GM19324 (cell line): Measurements from ENCODE around the gene ANKFY1.

Experiments
- ATAC-seq: cut with Tn5 transposase; IDR thresholded peaks from one replicate; pipeline ENCODE4 v1.9.1; 2021; ENCODE audit warnings: mild to moderate bottlenecking, moderate library complexity; ENCODE audit not compliant: unreplicated experiment, low FRiP score

The ANKFY1 gene

DNA sequence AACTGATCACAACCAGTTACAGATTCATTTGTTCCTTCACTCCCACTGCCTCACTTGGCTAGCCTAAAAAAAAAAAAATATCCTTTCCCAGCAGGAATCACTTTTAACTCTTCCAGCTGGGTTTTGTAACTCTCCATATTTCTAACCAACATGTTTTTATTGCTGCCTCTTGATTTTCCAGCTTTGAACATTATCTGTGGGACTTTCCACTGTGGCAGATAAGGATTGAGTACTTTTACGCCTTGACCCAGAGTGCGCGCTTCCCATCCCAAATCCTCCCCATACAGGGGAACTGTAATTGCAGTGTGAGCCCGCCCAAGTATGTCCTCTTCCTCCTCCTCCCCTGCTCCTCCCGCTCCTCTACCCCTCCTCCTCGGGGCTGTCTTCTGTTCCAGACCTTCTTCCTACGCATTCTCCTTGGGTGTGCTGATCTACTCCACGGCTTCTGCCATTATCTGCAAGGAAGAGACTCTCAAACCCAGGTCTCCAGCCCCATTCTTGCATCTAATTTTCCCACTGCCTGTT is 77.4 kb downstream of the ANKFY1 start:
- no peak for ATAC-seq

- ATAC-seq: no peak
These were observed 78.1 kb downstream of the ANKFY1 start for GRCh38 chr17:4185656-4186055.

DNA sequence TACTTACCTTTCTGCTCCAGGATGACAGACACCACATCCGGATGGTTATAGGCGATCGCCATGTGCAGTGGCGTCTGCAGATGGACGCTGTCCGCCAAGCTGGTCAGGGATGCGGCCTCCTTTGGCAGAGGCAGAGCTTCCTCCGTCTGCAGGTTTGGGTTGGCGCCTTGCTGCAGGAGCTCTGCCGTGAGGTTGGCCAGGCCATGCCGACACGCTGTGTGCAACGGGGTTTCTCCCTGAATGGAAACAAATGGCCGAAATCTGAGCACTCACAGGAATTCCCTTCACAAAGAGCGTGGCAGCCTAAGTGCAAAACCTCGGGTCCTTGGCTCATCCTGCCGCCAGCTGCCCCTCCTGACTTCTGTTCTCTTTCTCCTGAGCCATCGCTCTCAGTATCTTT is 79.0 kb downstream of the ANKFY1 start:
- ATAC-seq: no peak

DNA sequence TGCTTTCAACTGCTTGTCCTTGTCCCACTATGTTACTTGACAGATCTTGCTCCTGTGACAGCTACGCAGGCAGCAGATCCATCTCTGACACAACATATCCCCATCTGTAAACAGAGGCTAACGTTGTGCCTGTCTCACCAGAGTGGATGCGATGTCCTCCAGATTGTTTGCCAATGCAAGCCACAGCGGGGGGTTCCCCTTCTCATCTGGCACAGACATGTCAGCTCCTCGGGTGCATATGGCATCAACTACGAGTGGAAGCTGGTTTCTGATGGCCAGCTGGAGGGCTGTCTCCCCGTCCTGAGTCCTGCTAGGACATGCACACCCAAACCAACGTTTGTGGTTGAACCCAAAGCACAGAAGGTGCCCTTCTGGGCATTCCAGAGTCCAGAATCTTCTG is 81.7 kb downstream of the ANKFY1 start:
- ATAC-seq: no peak

- no peak for ATAC-seq
These were observed 83.0 kb downstream of the ANKFY1 start for GRCh38 chr17:4180791-4181190.

DNA sequence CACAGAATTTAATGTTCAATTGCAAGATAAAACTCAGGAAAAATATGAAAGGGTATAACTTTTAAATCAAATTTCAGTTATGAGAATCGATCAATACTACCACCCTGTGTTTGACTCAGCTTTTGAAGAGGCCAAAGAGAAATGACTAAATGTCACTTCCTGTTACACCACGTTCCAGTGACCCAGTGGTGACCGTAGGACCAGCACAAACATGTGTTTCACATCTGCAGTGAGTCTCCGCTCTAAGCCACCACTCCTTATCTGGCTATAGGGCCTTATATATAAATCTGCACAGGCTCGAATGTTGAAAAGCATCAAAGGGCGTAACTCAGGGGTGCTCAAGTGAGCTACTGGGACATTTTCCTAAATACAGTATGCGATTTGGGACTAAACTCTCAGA is 84.7 kb downstream of the ANKFY1 start:
- ATAC-seq: no peak

DNA sequence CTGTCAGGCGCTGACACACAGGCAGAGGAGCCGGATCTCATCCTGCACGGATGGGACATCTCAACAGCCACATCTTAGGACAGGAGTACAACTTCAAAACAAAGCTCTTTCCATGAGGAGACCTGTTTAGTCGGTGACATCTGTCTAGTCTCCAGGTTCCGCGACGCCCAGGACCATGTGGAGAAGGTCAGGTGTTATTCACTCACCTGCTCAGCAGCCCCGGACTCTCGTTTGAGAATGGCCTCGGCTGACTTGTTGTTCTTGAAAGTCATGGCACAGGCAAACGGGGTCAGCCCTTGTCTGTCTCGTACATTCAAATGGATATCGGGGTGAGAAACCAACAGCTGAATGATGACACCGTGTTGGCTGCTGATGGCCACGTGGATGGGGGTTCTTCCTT is 85.1 kb downstream of the ANKFY1 start:
- no peak for ATAC-seq

DNA sequence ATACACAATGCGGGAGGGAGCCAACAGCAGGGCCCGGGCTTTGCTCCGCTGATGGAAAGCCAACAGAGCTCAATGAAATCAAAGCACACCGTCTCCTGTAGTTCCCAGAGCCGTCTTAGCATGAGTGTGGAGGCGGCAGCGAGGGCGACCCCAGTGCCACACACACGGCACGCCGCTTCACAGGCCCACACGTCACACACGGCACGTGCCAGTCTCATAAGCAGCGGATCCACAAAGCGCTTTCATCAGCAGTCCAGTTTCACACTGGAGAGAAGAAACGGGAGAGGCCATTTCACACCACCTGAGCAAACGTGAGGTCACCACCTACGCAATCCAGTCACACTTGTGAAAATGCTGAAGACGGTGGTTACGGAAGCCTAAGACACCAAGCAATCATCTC is 86.0 kb downstream of the ANKFY1 start:
- no peak for ATAC-seq

DNA sequence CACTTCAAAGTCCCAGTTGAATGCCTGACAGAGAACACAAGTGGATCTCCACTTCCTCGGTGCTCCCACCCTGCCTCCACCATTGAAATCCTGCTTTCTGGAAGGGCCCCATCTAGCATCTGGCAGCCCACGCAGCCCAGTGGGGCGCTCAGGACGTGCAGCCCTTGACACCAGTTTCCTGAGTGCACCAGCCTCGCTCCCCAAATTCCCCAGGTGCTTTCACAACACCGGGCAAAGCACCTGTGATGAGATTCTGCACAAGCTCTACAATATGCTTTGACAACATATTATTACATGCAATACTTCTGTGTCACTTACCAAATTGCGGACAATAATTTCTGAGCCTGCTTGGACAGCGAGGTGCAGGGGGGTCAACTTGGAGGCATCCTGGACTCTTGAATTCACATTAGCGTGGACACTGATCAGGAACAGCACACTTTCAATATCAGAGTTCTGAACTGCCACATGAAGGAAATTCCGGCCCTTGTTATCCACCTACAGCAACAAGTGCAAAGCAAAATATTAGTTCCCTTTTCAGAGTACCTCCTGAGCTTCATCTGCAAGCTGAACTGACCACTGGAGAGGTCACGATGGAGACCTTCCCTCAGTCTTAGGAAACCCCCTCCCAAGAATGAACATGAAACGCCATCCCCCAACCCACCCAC is 86.8 kb downstream of the ANKFY1 start:
- no peak for ATAC-seq

DNA sequence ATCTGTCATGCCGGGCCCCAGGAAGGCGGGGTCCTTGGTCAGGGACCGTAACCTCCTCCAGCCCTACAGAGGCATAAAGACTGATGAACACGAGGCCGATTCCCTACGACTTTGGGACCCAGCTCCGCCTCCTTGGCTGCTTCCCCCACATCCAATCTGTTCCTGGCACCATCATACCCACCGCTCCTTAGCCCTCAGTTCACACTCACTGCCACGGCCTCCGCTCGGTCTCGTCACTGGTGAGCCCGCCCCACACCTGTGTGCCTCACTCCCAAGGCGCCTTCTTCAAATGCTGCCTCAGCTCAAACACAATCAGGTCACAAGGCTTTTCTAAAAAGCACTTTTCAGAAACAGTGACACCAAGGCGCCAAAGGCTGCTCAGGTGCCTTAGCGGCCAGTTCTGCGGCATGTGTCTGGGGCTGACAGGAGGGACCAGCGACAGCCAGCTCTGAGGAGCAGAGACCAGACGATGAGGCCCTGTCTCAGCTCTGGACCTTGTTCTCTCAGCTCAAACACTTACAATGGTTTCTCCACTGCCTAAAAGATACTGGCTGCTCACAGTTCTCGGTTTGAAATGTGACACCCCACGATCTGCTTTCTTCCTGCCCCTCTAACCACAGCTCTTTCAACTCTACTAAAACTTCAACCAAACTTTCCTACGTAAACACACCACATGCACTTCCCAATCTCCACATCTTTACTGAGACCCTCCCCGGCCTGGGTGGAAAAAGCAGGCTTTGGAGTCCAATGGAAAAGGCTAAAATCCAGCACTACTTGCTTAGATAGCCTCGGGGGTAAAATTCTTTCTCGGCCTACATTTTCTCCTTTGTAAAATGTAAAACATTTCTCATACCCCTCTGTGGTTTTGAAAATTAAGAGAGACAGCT is 87.6 kb downstream of the ANKFY1 start:
- no peak for ATAC-seq

DNA sequence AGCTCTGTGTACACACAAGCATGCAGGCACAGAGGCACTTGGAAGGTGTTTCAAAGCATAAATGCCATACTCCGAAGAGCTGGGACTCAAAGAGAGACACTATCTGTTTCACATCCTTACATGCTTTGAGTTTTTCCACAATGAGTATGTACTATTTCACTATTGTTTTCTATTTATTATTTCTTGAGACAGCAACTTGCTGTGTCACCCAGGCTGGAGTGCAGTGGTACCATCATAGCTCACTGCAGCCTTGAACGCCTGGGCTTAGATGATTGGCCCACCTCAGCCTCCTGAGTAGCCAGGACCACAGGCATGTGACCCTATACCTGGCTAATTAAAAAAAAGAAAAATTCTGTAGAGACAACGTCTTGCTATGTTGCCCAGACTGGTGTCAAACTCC is 89.2 kb downstream of the ANKFY1 start:
- no peak for ATAC-seq

GRCh38 chr17:4173781-4174180 is 90.0 kb downstream of the ANKFY1 start:
- ATAC-seq: no peak

DNA sequence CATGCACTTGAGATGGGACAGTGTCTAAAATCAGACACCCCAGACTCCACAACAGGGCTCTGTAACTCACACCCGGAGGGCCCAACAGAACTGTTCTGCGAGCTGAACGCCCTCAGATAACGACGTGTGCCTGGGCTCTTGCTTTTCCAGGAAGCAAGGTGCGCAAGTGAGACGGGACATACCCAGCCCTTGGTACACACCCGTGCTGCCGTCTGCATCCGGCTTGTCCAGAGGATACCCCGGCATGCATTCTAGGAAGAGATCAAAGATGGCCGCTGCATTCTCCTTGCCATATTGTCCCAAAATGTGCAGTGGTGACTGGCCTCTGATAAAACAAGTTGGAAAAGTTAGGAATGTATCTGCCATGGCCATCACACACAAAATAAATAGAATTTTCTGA is 91.4 kb downstream of the ANKFY1 start:
- ATAC-seq: no peak

- no peak for ATAC-seq
These were observed 93.0 kb downstream of the ANKFY1 start for GRCh38 chr17:4170639-4171280.

DNA sequence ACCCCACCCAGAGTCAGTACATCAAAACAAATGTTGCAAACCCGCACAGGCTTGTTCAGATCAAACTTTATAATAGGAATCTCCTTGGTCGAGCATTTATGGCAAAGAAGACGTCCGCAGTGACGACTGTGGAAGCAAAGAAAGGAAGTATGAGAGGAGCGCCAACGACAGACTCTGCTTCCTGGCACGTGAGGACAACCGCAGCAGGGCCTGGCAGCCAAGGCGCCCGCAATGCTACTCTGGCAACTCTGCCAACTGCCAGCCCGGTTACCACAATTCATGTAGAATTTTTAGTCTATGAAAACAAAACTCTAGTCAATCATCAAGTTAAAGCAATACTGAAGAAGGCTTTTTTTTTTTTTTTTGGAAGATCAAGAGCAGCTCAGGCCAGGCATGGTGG is 96.0 kb downstream of the ANKFY1 start:
- no peak for ATAC-seq

- ATAC-seq: no peak
These were observed 97.4 kb downstream of the ANKFY1 start for GRCh38 chr17:4166419-4166818.

- no peak for ATAC-seq
These were observed 98.3 kb downstream of the ANKFY1 start for GRCh38 chr17:4165301-4166010.

DNA sequence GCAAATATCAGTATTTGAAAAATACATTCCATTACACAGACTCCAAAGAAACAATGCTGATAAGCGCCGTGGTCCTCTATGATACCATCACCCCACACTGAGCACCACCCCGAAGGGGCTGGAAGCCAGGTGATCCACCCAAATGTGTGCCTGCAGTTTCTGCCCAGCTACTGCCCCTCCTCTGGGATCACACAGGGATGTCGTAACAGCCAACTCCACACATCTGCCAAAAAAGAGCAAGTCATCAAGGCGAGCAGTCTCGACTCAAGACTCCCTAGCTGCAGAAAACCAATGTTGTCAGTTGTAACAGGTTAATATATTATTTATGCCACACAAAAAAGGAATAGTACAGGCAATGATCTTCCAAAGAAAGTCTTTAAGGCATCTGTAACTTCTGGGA is 99.8 kb downstream of the ANKFY1 start:
- no peak for ATAC-seq

GRCh38 chr17:4162775-4163466 is 100.9 kb downstream of the ANKFY1 start:
- ATAC-seq: no peak

DNA sequence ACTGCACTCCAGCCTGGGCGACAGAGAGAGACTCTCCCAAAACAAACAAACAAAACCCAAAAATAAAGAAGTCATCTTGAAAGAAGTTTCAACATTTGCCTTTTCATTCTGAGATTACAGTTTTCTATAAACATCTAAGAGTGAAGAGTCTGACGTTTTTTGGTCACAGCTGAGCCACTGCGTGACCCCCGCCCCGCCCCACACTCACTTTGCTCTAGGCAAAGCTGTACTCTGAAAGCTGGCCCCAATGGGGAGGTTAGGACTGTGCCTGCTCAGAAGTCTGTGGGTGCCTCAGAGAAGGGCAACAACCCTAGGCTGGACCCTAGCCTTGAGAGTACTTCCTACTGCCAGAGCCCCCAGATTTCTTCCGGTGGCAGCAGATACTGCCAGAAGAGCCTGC is 101.5 kb downstream of the ANKFY1 start:
- ATAC-seq: no peak
